MM.1S (cell line): ENCODE results near the gene GFOD2.

Experiments
- DNase-seq: peaks from one replicate; pipeline ENCODE4 v3.0.0-alpha.2; 2015
- H2AFZ ChIP-seq: fragments of 300-600 bp; sonication (generic); 2 replicates; pipeline ENCODE4 v1.6.0; 2016; ENCODE audit warnings: antibody characterized with exemption, low read length
- H3F3A ChIP-seq: fragments of 300-600 bp; sonication (generic); 2 replicates; pipeline ENCODE4 v1.6.1; 2016; ENCODE audit warnings: mild to moderate bottlenecking, antibody characterized with exemption, low read length, moderate library complexity, mixed read lengths; ENCODE audit not compliant: insufficient read depth
- H3K27ac ChIP-seq: fragments of 300-600 bp; sonication (generic); 2 replicates; pipeline ENCODE4 v1.5.1; 2016; ENCODE audit warnings: mild to moderate bottlenecking, low read length
- H3K27me3 ChIP-seq: fragments of 300-600 bp; sonication (generic); replicated peaks from 2 replicates; pipeline ENCODE4 v1.6.0; 2016; ENCODE audit warnings: low read length; ENCODE audit not compliant: insufficient read depth
- H3K36me3 ChIP-seq: fragments of 300-600 bp; sonication (generic); replicated peaks from 2 replicates; pipeline ENCODE4 v1.6.1; 2016; ENCODE audit warnings: mild to moderate bottlenecking, low read length, mixed read lengths; ENCODE audit not compliant: insufficient read depth
- H3K4me1 ChIP-seq: fragments of 300-600 bp; sonication (generic); 2 replicates; pipeline ENCODE4 v1.6.1; 2016; ENCODE audit warnings: low read length, mixed read lengths
- H3K4me2 ChIP-seq: fragments of 300-600 bp; sonication (generic); 2 replicates; pipeline ENCODE4 v1.6.0; 2016; ENCODE audit warnings: low read depth, low read length
- H3K4me3 ChIP-seq: fragments of 300-600 bp; sonication (generic); 2 replicates; pipeline ENCODE4 v1.5.1; 2016; ENCODE audit warnings: low read length, mixed read lengths
- H3K79me2 ChIP-seq: fragments of 300-600 bp; sonication (generic); 2 replicates; pipeline ENCODE4 v1.6.1; 2016; ENCODE audit warnings: mixed run types, low read length, mixed read lengths
- H3K9ac ChIP-seq: fragments of 300-600 bp; sonication (generic); 2 replicates; pipeline ENCODE4 v1.6.1; 2016; ENCODE audit warnings: low read length, mixed read lengths
- H3K9me2 ChIP-seq: fragments of 300-600 bp; sonication (generic); replicated peaks from 2 replicates; pipeline ENCODE4 v1.6.1; 2016; ENCODE audit warnings: mild to moderate bottlenecking, low read length, mixed read lengths; ENCODE audit not compliant: insufficient read depth
- H3K9me3 ChIP-seq: fragments of 300-600 bp; sonication (generic); replicated peaks from 2 replicates; pipeline ENCODE4 v1.6.1; 2016; ENCODE audit warnings: mild to moderate bottlenecking, low read length, mixed read lengths; ENCODE audit not compliant: insufficient read depth
- H4K20me1 ChIP-seq: fragments of 300-600 bp; sonication (generic); 2 replicates; pipeline ENCODE4 v1.6.1; 2016; ENCODE audit warnings: mild to moderate bottlenecking, low read length, moderate library complexity, mixed read lengths; ENCODE audit not compliant: insufficient read depth
- EZH2 ChIP-seq: fragments of 300-600 bp; sonication (generic); optimal IDR thresholded peaks from 2 replicates; pipeline ENCODE3; 2017; ENCODE audit warnings: low read depth, mild to moderate bottlenecking, antibody characterized with exemption, low read length, mixed read lengths
- EZH2phosphoT487 ChIP-seq: fragments of 300-600 bp; sonication (generic); IDR thresholded peaks from 2 replicates; pipeline ENCODE4 v1.6.1; 2018; ENCODE audit warnings: antibody characterized with exemption, low read length
- TF ChIP-seq, protein P1 (sequence below): fragments of 300-600 bp; sonication (generic); IDR thresholded peaks from 2 replicates; pipeline ENCODE4 v1.5.1; 2016; ENCODE audit warnings: antibody characterized with exemption, low read length, mixed read lengths

The GFOD2 gene

GRCh38 chr16:67720236-67720635 is 1.1 kb upstream of the GFOD2 start:
- no peaks in the 10 kb centered on the region for H3K9me3 ChIP-seq
- DNase-seq, result no peak
- peak overlapping the region; percentile 92; the same call in 1 of the 2 replicates for H2AFZ ChIP-seq
- TF ChIP-seq EZH2phosphoT487 (no peak), EZH2 (no peak)
- TF ChIP-seq, protein P1, sequence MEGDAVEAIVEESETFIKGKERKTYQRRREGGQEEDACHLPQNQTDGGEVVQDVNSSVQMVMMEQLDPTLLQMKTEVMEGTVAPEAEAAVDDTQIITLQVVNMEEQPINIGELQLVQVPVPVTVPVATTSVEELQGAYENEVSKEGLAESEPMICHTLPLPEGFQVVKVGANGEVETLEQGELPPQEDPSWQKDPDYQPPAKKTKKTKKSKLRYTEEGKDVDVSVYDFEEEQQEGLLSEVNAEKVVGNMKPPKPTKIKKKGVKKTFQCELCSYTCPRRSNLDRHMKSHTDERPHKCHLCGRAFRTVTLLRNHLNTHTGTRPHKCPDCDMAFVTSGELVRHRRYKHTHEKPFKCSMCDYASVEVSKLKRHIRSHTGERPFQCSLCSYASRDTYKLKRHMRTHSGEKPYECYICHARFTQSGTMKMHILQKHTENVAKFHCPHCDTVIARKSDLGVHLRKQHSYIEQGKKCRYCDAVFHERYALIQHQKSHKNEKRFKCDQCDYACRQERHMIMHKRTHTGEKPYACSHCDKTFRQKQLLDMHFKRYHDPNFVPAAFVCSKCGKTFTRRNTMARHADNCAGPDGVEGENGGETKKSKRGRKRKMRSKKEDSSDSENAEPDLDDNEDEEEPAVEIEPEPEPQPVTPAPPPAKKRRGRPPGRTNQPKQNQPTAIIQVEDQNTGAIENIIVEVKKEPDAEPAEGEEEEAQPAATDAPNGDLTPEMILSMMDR, result no peak
- no peak overlapping the region for H3K27ac ChIP-seq
- H3K4me2 ChIP-seq, result peak overlapping the region; percentile 94
- H3K9me2 ChIP-seq, result no peaks in the 10 kb centered on the region
- no peaks in the 10 kb centered on the region; the same call in 1 of the 2 replicates for H3F3A ChIP-seq
- no peaks in the 10 kb centered on the region for H3K36me3 ChIP-seq
- H3K9ac ChIP-seq, result peak overlapping the region; percentile 75; the same call in 1 of the 2 replicates
- no peaks in the 10 kb centered on the region for H4K20me1 ChIP-seq
- H3K4me3 ChIP-seq, result peak overlapping the region; percentile 98
- no peaks in the 10 kb centered on the region for H3K27me3 ChIP-seq
- peaks cover 15% of the 10 kb centered on the region; the same call in 1 of the 2 replicates for H3K4me1 ChIP-seq
- peaks cover 44% of the 10 kb centered on the region for H3K79me2 ChIP-seq

GRCh38 chr16:67719778-67720144 is 645 bp upstream of the GFOD2 start:
- Histone ChIP-seq H4K20me1 (no peaks in the 10 kb centered on the region), H3K4me1 (peaks cover 15% of the 10 kb centered on the region; the same call in 1 of the 2 replicates), H3K9me3 (no peaks in the 10 kb centered on the region), H3K4me2 (peak overlapping the region; percentile 94), H3K27me3 (no peaks in the 10 kb centered on the region), H3F3A (no peaks in the 10 kb centered on the region; the same call in 1 of the 2 replicates), H3K9ac (peak overlapping the region; percentile 75), H2AFZ (peak overlapping the region; percentile 92), H3K79me2 (peaks cover 49% of the 10 kb centered on the region), H3K36me3 (no peaks in the 10 kb centered on the region), H3K27ac (peak overlapping the region; percentile 22; the same call in 1 of the 2 replicates), H3K9me2 (no peaks in the 10 kb centered on the region), H3K4me3 (peak overlapping the region; percentile 98)
- TF ChIP-seq, protein P1, result no peak
- no peak for TF ChIP-seq EZH2
- TF ChIP-seq EZH2phosphoT487, result no peak
- DNase-seq, result peak; percentile 29

- H3K79me2 ChIP-seq, result peaks cover 60% of the 10 kb centered on the region
- H3K9me3 ChIP-seq, result no peaks in the 10 kb centered on the region
- H3F3A ChIP-seq, result no peaks in the 10 kb centered on the region; the same call in 1 of the 2 replicates
Measured at GRCh38 chr16:67718668-67719047, 458 bp downstream of the GFOD2 start.

More at GRCh38 chr16:67718668-67719047, 458 bp downstream of the GFOD2 start:
- Histone ChIP-seq H2AFZ (peak overlapping the region; percentile 92), H3K9ac (peak overlapping the region; percentile 75), H4K20me1 (no peaks in the 10 kb centered on the region), H3K9me2 (no peaks in the 10 kb centered on the region), H3K4me2 (peak overlapping the region; percentile 95), H3K4me3 (peak overlapping the region; percentile 98), H3K27ac (no peak overlapping the region), H3K27me3 (no peaks in the 10 kb centered on the region), H3K36me3 (no peaks in the 10 kb centered on the region), H3K4me1 (peaks cover 15% of the 10 kb centered on the region; the same call in 1 of the 2 replicates)
- TF ChIP-seq, protein P1, result no peak
- TF ChIP-seq EZH2phosphoT487 (no peak), EZH2 (no peak)
- peak; percentile 16 for DNase-seq
